Glomerular visceral epithelial cell (primary cell): ENCODE data around the gene STAT6.
A peak's percentile ranks its signal among the peaks of the same experiment; 100 is the strongest.
"Not testable (repeated sequence)": the region's sequence is repeated elsewhere in the genome, so short reads cannot be mapped to it uniquely, and the experiment has no call there.

Experiments
- DNase-seq: peaks from one replicate; pipeline ENCODE4 v3.0.0-alpha.2; 2016; ENCODE audit errors: extremely low spot score

The STAT6 gene

DNA sequence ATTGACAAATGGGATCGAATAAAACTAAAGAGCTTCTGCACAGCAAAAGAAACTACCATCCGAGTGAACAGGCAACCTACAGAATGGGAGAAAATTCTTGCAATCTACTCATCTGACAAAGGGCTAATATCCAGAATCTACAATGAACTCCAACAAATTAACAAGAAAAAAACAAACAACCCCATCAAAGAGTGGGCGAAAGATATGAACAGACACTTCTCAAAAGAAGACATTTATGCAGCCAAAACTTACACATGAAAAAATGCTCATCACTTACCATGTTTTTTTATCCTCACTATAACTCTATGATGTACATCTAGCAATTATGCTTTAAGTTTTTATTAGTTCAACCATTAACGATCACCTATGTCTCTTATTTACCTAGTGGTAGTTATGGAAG lies 57.3 kb downstream of the STAT6 start:
- not testable (repeated sequence) for DNase-seq

DNA sequence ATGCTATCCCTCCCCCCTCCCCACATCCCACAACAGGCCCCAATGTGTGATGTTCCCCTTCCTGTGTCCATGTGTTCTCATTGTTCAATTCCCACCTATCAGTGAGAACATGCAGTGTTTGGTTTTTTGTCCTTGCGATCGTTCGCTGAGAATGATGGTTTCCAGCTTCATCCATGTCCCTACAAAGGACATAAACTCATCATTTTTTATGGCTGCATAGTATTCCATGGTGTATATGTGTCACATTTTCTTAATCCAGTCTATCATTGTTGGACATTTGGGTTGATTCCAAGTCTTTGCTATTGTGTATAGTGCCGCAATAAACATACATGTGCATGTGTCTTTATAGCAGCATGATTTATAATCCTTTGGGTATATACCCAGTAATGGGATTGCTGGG lies 58.0 kb downstream of the STAT6 start:
- not testable (repeated sequence) for DNase-seq

DNA sequence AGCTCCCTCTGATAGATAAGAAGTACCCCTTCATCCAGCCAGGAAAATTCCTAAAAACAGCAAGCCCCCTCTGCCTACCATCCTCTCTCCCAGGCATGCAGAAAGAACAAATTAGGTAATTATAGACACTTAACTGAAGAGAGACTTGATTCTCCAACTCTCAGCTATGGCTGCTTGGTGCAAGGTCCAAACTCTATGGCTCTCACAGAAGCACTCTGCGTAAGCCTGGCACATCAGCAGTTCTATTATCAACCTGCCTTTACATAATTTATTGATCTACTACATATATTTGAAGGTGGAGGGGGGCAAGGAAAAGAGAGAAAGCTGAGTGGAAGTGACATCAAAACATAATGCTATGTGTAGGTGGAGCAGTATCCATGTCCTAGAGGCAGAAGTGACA lies 60.2 kb downstream of the STAT6 start:
- DNase-seq, result no peak

DNA sequence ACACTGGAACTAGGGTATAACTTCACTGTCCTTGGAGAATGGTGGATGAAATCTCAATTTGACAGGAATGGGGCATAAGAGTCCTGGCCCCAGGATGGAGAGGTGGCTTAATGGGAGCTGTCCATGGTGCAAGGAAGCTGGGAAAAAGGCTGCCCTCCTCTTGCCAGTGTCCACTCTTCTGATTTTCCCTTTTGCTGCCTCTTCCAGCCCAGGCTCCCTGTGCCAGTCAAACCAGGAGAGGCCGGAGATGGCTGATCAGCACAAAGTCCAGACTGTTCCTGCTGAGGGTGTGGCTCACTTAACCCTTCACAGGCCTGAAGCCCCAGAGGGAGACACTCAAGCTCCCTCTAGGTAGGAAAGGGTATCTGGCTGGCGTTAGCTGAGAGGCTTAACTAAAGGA lies 61.3 kb downstream of the STAT6 start, which contains the start of gene MYO1A:
MYO1A (minus strand) TSS at position 240 of the 400 bp plus-strand sequence. CDS start 1,806 bp downstream, outside the sequence.
- DNase-seq, result no peak

DNA sequence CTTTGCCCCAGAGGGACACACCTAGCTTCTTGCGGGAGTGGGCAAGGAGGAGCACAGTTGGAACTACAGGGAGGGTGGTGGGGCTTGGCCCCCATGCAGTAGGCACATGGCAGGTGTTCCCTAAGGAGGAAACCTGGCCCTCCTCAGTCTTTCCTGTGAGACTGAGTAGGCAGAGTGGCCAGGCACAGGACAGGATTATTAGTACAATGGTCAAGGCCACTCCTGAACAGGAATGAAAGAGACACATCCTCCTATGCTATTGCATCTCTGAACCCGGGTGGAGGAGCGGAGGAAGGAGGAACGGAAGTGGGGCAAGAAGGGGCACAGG lies 62.1 kb downstream of the STAT6 start:
- no peak for DNase-seq

DNA sequence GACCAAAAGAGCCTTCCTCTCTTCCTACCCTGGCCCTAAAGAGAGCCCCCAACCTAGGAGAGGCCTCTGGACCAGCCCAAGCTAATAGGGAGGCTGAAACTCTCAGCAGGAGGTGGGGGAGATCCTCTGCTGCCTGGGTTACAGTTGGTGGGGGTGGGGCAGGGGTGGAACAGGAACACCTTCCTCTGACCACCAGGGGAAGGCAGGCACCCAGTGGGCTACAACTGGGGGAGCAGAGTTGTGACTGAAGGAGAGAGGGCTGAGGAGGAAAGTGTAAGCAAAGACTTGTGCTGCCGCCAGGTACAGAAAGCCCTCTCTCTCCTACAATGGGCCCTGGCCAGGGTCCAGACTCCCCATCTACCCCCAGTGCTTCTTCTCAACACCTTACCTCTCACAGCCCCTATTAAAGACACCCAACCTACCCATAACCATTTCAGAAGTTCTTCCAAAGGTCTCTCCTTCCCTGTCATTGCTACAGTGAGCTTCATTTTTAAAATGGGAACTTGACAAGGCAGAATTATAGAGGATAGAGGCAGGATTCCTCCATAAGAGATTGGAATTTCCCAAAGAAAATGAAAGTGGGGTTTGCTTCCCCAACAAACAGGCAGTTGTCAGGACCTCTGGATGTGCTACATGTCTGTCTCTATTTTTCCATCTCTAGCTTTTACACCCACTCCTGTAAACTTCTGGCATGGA lies 62.6 kb downstream of the STAT6 start:
- DNase-seq, result no peak

DNA sequence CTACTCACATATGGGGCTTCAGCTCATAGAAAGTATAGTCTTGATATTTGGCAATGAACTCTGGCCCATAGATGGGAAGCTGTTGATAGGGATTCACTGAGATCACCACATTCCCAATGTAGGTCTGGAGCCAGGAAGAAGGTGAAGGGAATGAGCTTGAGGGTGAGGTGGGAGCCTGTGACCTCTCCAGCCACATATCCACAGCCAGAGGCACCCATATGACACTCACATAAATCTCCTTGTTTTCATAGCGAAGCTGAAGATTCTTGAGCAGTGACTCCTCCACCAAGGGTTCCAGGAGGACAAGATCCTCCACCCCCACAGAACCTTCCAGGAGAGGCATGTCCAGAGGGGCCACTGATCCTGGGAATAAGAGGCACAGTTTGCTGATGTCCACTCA lies 63.2 kb downstream of the STAT6 start:
- peak; percentile 34 for DNase-seq

DNA sequence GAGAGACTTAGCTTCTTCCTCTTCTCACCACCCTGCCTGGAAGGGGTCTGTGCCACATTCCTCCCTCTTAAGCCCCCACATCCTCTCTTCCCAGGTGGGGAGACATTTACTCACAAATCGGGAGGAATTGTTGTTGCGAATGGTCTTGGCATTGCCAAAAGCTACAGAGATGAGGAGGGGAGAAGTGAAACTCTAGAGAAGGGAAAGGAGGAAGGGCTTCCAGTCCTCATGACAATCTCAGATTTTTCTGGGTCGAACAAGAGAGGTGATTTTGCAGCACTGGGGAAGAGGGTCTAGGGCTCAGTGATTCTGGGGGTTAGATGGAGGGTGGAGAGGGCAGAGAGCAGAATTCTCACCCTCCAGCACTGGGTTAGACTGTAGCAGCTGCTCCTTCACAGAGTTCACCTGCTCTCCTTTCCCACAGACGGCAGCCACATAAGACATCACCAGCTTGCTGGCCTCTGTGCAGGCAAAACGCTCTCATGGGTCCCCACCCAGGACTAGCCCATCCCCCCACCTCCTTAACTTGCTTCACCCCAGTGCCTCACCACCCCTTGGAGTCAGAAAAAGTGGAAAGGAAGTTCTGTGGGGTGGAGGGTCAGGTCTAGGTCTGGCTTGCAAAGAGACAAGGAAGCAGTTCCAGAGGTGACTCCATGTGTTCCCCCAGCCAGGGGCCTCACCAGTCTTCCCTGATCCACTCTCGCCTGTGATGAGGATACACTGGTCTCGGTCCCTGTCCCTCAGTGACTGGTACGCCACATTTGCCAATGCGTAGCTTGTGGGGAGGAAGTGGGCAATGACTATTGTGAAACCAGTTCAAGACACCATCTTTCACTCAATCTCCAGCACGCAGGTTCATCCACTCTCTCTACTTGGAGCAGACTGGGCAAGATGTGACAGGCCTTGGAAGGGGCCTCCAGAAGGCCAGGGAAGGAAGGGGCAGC lies 63.9 kb downstream of the STAT6 start:
- no peak for DNase-seq

DNA sequence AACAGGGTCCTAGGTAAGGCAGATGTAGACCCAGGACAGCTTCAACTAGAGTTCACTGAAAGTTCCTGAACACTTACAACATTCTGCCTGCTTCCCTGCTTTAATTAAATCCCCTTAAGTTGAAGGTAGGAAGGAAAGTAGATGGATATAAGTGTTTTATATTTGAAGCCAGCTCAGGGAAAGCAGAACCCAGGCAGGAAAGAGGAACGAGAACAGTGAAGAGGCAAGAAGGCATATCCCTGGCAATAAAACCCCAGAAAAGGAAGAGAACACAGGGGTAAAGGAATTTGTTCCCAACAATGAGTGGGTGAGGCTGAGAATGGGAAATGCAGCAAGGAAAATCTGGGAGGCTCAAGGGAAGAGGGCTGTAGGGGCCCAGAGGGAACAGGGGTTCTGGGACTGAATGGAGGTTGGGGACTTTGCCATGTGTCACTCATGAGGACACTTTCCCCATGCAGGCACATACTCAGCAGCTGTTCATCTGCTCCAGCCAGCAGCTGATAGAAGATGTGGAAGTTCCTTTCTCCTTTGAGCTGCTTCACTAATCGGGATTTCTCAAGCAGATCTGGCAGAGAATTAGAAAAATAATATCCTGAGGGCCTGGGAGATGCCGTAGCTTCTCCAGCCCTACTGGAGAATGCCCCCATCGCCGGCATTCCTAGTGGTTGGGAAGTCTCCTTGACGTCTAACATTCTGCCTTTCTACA lies 64.9 kb downstream of the STAT6 start:
- DNase-seq, result no peak
